HG02852 (cell line): ENCODE results near the gene SLC7A10.
"Not testable (repeated sequence)": the region's sequence is repeated elsewhere in the genome, so short reads cannot be mapped to it uniquely, and the experiment has no call there.

Experiments used
- ATAC-seq: cut with Tn5 transposase; IDR thresholded peaks from one replicate; pipeline ENCODE4 v1.9.1; 2021; ENCODE audit warnings: mild to moderate bottlenecking, moderate library complexity; ENCODE audit not compliant: unreplicated experiment

SLC7A10 gene

GRCh38 chr19:33219261-33219815 is 6.3 kb downstream of the SLC7A10 start:
- ATAC-seq = no peak

- no peak for ATAC-seq
Observed at GRCh38 chr19:33217881-33218280, 7.8 kb downstream of the SLC7A10 start.

GRCh38 chr19:33216198-33216830 is 9.3 kb downstream of the SLC7A10 start:
- no peak for ATAC-seq

GRCh38 chr19:33215438-33216197 is 10.0 kb downstream of the SLC7A10 start:
- no peak for ATAC-seq

GRCh38 chr19:33214596-33214995 is 11.1 kb downstream of the SLC7A10 start:
- no peak for ATAC-seq

GRCh38 chr19:33212436-33213172 is 13.0 kb downstream of the SLC7A10 start:
- no peak for ATAC-seq

GRCh38 chr19:33211794-33212435 is 13.7 kb downstream of the SLC7A10 start:
- ATAC-seq = no peak

- ATAC-seq = no peak
Observed at GRCh38 chr19:33210266-33210940, 15.2 kb downstream of the SLC7A10 start.

GRCh38 chr19:33209850-33210230 is 15.8 kb downstream of the SLC7A10 start:
- ATAC-seq = not testable (repeated sequence)

- no peak for ATAC-seq
Observed at GRCh38 chr19:33208904-33209849, 16.5 kb downstream of the SLC7A10 start.

GRCh38 chr19:33208371-33208895 is 17.2 kb downstream of the SLC7A10 start:
- ATAC-seq = no peak

- ATAC-seq = no peak
Observed at GRCh38 chr19:33207903-33208302, 17.7 kb downstream of the SLC7A10 start.

- no peak for ATAC-seq
Observed at GRCh38 chr19:33207040-33207620, 18.5 kb downstream of the SLC7A10 start.

GRCh38 chr19:33206261-33207039 is 19.2 kb downstream of the SLC7A10 start:
- ATAC-seq = no peak

GRCh38 chr19:33205531-33206260 is 20.0 kb downstream of the SLC7A10 start:
- ATAC-seq = no peak

GRCh38 chr19:33205110-33205509 is 20.5 kb downstream of the SLC7A10 start:
- ATAC-seq = no peak
